Measurements from ENCODE around the gene HSPB8.
"Not testable (repeated sequence)": the region's sequence is repeated elsewhere in the genome, so short reads cannot be mapped to it uniquely, and the experiment has no call there.

The HSPB8 gene

GRCh38 chr12:119206348-119207062 is 27.8 kb downstream of the HSPB8 start:
- no peak for TF ChIP-seq ZFX (IDR thresholded peaks at IDR 0.05; ENCODE audit: borderline replicate concordance)
- TF ChIP-seq CTCF (IDR thresholded peaks at IDR 0.05) = 0 out of 2 replicates have a peak, but pooled peaks have one; percentile 6
- no peak overlapping the region for H3K27ac ChIP-seq

GRCh38 chr12:119207063-119207560 is 28.4 kb downstream of the HSPB8 start:
- TF ChIP-seq CTCF (IDR thresholded peaks at IDR 0.05) (no peak), ZFX (IDR thresholded peaks at IDR 0.05; ENCODE audit: borderline replicate concordance) (no peak)
- no peak overlapping the region for H3K27ac ChIP-seq

GRCh38 chr12:119208626-119209061 is 29.9 kb downstream of the HSPB8 start:
- no peak overlapping the region for H3K27ac ChIP-seq
- TF ChIP-seq CTCF (IDR thresholded peaks at IDR 0.05) (no peak), ZFX (IDR thresholded peaks at IDR 0.05; ENCODE audit: borderline replicate concordance) (no peak)

GRCh38 chr12:119211884-119212283 is 33.2 kb downstream of the HSPB8 start:
- H3K27ac ChIP-seq = no peak overlapping the region
- no peak for TF ChIP-seq ZFX (IDR thresholded peaks at IDR 0.05; ENCODE audit: borderline replicate concordance)
- no peak for TF ChIP-seq CTCF (IDR thresholded peaks at IDR 0.05)

- no peak overlapping the region for H3K27ac ChIP-seq
Measured at GRCh38 chr12:119216084-119216483, 37.4 kb downstream of the HSPB8 start.

GRCh38 chr12:119218875-119219274 is 40.1 kb downstream of the HSPB8 start:
- H3K27ac ChIP-seq = not testable (repeated sequence)

More at GRCh38 chr12:119216084-119216483, 37.4 kb downstream of the HSPB8 start:
- TF ChIP-seq CTCF (IDR thresholded peaks at IDR 0.05) (no peak), ZFX (IDR thresholded peaks at IDR 0.05; ENCODE audit: borderline replicate concordance) (no peak)

- H3K27ac ChIP-seq = no peak overlapping the region
- TF ChIP-seq CTCF (IDR thresholded peaks at IDR 0.05) (no peak), ZFX (IDR thresholded peaks at IDR 0.05; ENCODE audit: borderline replicate concordance) (no peak)
Measured at GRCh38 chr12:119222222-119222951, 43.7 kb downstream of the HSPB8 start.
